ENCODE measurements around the gene SPN.
"Not testable (repeated sequence)": the region's sequence is repeated elsewhere in the genome, so short reads cannot be mapped to it uniquely, and the experiment has no call there.

DNA sequence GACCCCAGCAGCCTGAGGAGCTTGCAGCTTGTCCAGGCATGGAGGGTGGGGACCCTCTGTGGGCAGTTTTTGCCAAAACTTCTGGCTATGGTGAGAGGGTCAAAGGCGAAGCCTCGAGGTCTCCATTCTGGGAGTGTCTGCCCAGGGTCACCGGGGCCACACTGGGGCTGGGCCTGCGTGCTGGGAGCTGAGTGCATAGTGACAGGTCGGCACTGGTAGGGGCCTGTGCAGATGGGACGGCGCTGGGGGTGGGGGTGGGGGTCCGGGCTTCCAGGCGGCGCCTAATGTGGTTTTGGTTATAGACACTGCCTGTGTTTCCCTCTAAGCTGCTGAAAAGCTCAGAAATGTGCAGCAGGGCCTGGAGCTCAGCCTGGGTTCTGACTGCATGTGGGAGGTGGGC lies 34.3 kb upstream of the SPN start:
- TF ChIP-seq POLR2AphosphoS5, POLR2A (IDR thresholded peaks at IDR 0.05): not testable (repeated sequence)
- TF ChIP-seq, protein P1, sequence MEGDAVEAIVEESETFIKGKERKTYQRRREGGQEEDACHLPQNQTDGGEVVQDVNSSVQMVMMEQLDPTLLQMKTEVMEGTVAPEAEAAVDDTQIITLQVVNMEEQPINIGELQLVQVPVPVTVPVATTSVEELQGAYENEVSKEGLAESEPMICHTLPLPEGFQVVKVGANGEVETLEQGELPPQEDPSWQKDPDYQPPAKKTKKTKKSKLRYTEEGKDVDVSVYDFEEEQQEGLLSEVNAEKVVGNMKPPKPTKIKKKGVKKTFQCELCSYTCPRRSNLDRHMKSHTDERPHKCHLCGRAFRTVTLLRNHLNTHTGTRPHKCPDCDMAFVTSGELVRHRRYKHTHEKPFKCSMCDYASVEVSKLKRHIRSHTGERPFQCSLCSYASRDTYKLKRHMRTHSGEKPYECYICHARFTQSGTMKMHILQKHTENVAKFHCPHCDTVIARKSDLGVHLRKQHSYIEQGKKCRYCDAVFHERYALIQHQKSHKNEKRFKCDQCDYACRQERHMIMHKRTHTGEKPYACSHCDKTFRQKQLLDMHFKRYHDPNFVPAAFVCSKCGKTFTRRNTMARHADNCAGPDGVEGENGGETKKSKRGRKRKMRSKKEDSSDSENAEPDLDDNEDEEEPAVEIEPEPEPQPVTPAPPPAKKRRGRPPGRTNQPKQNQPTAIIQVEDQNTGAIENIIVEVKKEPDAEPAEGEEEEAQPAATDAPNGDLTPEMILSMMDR (IDR thresholded peaks at IDR 0.05), result not testable (repeated sequence)
